ENCODE measurements around the gene MRPL36. TPM values are rescaled to one million over a fixed set of nuclear protein-coding genes. Genes with fewer than 3 reads are reported as not detected.
A peak's percentile ranks its signal among the peaks of the same experiment; 100 is the strongest.

MRPL36 gene
- total RNA-seq, 2 experiments from 2014 or later, result 51.4 to 64.9 TPM

DNA sequence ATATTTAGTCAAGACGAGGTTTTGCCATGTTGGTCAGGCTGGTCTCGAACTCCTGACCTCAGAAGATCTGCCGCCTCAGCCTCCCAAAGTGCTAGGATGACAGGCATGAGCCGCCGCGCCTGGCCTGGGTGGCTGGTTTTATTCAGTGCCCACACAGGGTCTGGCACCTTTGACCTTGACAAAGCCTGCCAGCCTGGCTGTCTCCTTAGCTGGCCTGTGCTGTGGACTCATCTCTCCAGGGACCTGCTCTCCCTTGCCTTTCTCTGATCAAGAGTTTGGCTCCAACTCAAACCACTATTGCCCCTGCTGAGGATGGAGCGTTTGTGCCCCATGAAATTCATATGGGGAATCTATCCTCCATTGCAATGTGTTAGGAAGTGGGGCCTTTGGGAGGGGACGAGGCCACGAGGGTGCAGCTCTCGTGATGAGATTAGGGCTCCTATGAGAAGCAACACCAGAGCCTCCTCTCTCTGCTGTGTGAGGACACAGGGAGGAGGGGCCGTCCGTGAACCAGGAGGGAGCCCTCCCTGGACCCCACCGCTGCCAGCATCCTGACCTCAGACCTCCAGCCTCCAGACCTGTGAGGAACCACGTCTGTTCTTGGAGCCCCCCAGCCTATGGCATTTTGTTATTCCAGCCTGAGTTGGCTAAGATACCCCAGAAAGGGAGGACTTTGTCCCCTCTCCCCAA, 45.0 kb downstream of the MRPL36 start:
- CTCF ChIA-PET, result interaction anchor here (1.0 to 1.5 kb wide), 2 partner anchors 9 to 17 kb away, joined by 3 read pairs; no protein-coding TSS in a partner anchor

GRCh38 chr5:1753490-1753889, 46.1 kb downstream of the MRPL36 start:
- Mint-ChIP-seq H3K4me3 (no peak overlapping the region), H3K36me3 (ENCODE audit: low read depth) (no peaks in the 10 kb centered on the region), H3K4me1 (no peaks in the 10 kb centered on the region), H3K27me3 (peaks cover 2% of the 10 kb centered on the region), H3K9me3 (ENCODE audit: low read depth) (no peaks in the 10 kb centered on the region), H3K27ac (no peak overlapping the region)
- ATAC-seq (no peak), DNase-seq (no peak)
- intact Hi-C loops (cut with DNase I, micrococcal nuclease), result no loop called here
- ChIA-PET POLR2A (no interaction called here), CTCF (no interaction called here)

More for the DNA sequence above, 45.0 kb downstream of the MRPL36 start:
- DNase-seq, result peak; percentile 1
- H3K27ac Mint-ChIP-seq, result no peak overlapping the region
- H3K27me3 Mint-ChIP-seq, result peaks cover 2% of the 10 kb centered on the region
- no peak for ATAC-seq
- H3K4me1 Mint-ChIP-seq, result no peaks in the 10 kb centered on the region
- POLR2A ChIA-PET, result interaction anchor here (0.6 kb wide), 1 partner anchor 374 kb away, joined by 5 read pairs; no protein-coding TSS in a partner anchor
- intact Hi-C loops (cut with DNase I, micrococcal nuclease), result no loop called here
- no peaks in the 10 kb centered on the region for H3K9me3 Mint-ChIP-seq (ENCODE audit: low read depth)
- H3K36me3 Mint-ChIP-seq (ENCODE audit: low read depth), result no peaks in the 10 kb centered on the region
- no peak overlapping the region for H3K4me3 Mint-ChIP-seq

- ATAC-seq, result no peak
These were observed 46.8 kb downstream of the MRPL36 start for GRCh38 chr5:1752881-1753280.

GRCh38 chr5:1751864-1752822, 47.5 kb downstream of the MRPL36 start:
- no peak for DNase-seq
- ChIA-PET CTCF (no interaction called here), POLR2A (interaction anchor here (0.6 kb wide), 1 partner anchor 45 kb away, joined by 3 read pairs; no protein-coding TSS in a partner anchor)
- Mint-ChIP-seq H3K36me3 (ENCODE audit: low read depth) (no peaks in the 10 kb centered on the region), H3K4me3 (no peak overlapping the region), H3K27ac (no peak overlapping the region), H3K27me3 (peaks cover 2% of the 10 kb centered on the region), H3K4me1 (no peaks in the 10 kb centered on the region), H3K9me3 (ENCODE audit: low read depth) (no peaks in the 10 kb centered on the region)
- ATAC-seq, result no peak
- intact Hi-C loops (cut with DNase I, micrococcal nuclease), result no loop called here

More at GRCh38 chr5:1752881-1753280, 46.8 kb downstream of the MRPL36 start:
- peaks cover 2% of the 10 kb centered on the region for H3K27me3 Mint-ChIP-seq
- H3K36me3 Mint-ChIP-seq (ENCODE audit: low read depth), result no peaks in the 10 kb centered on the region
- no peak overlapping the region for H3K27ac Mint-ChIP-seq
- DNase-seq, result no peak
- H3K4me3 Mint-ChIP-seq, result no peak overlapping the region
- POLR2A ChIA-PET, result no interaction called here
- no peaks in the 10 kb centered on the region for H3K9me3 Mint-ChIP-seq (ENCODE audit: low read depth)
- CTCF ChIA-PET, result no interaction called here
- H3K4me1 Mint-ChIP-seq, result no peaks in the 10 kb centered on the region
- intact Hi-C loops (cut with DNase I, micrococcal nuclease), result no loop called here

GRCh38 chr5:1751026-1751863, 48.4 kb downstream of the MRPL36 start:
- peak; percentile 3 for DNase-seq
- H3K4me1 Mint-ChIP-seq, result no peaks in the 10 kb centered on the region
- intact Hi-C loops (cut with DNase I, micrococcal nuclease), result no loop called here
- H3K4me3 Mint-ChIP-seq, result no peak overlapping the region
- no peak overlapping the region for H3K27ac Mint-ChIP-seq
- H3K9me3 Mint-ChIP-seq (ENCODE audit: low read depth), result no peaks in the 10 kb centered on the region
- ChIA-PET POLR2A (no interaction called here), CTCF (no interaction called here)
- H3K36me3 Mint-ChIP-seq (ENCODE audit: low read depth), result no peaks in the 10 kb centered on the region
- H3K27me3 Mint-ChIP-seq, result peaks cover 2% of the 10 kb centered on the region
- no peak for ATAC-seq

DNA sequence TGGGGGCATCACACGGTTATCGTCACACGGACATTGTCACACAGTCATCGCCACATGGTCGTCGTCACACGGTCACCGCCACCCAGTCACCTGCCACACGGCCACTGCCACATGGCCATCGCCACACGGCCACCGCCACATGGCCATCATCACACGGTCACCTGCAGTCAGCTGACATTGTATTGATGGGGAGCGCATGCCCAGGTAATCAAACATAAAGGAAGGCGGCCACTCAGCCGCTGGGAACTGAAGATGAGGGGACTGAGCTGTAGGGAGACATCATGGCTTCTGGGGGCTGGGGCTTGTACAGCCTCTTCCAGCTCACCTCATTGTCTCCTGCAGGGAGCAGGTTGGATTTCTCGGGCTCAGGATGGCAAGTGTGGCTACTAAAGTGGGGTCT, 49.2 kb downstream of the MRPL36 start:
- Mint-ChIP-seq H3K27me3 (peaks cover 2% of the 10 kb centered on the region), H3K4me1 (no peaks in the 10 kb centered on the region), H3K4me3 (no peak overlapping the region), H3K27ac (no peak overlapping the region), H3K36me3 (ENCODE audit: low read depth) (no peaks in the 10 kb centered on the region), H3K9me3 (ENCODE audit: low read depth) (no peaks in the 10 kb centered on the region)
- intact Hi-C loops (cut with DNase I, micrococcal nuclease), result no loop called here
- POLR2A ChIA-PET, result no interaction called here
- ATAC-seq (no peak), DNase-seq (no peak)
- CTCF ChIA-PET, result no interaction called here

DNA sequence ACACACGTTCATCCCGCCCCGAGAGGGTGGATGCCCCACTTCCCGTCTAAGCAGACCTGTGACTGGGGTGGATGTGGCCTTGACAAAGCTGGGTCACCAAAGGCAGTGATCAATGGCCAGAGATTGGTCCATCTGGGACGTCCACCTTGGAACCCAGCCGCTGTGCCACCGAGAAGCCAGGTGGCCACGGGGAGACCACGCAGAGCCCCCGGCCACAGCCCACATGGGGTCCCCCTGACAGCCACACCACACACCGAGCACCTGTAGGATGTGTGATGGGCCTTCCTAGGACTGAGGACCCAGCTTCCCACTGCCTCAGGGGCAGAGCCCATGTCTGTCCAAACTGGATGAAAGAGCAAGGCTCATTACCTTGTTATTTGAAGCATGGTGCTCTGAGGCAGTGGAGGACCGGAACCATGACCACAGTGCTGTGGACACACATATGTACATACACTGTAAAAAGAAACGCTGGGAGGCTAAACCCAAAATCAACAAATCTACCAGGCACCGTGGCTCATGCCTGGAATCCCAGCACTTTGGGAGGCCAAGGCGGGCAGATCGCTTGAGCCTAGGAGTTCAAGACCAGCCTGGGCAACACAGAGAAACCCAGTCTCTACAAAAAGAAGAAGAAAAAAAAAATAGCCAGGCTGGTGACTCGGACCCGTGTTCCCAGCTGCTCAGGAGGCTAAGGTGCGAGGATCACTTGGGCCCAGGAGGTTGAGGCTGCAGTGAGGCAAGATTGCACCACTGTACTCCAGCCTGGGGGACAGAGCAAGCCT, 50.1 kb downstream of the MRPL36 start:
- ATAC-seq, result no peak
- Mint-ChIP-seq H3K27ac (no peak overlapping the region), H3K4me3 (no peak overlapping the region), H3K4me1 (no peaks in the 10 kb centered on the region), H3K36me3 (ENCODE audit: low read depth) (no peaks in the 10 kb centered on the region), H3K9me3 (ENCODE audit: low read depth) (no peaks in the 10 kb centered on the region), H3K27me3 (peaks cover 2% of the 10 kb centered on the region)
- intact Hi-C loops (cut with DNase I, micrococcal nuclease), result no loop called here
- POLR2A ChIA-PET, result no interaction called here
- no peak for DNase-seq
- CTCF ChIA-PET, result no interaction called here

DNA sequence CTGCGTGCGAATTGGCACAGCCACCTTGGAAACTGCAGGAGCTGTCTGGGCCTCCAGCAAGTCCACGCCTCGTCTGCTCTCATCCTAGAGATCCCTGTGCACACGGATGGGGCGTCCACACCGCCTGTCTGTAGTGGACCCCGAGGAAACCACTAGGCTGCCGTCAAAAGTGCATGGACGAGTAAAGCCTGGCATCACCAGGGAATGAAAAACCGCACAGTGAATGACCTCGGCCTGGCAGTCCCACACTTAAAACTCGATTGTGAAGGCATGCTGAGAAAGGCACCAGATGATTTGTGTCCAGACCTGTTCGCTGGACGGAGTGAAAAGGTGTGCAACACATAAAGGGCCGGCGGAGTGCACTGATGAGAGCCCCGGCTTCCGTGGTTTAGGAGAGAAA, 50.8 kb downstream of the MRPL36 start:
- ATAC-seq (no peak), DNase-seq (peak; percentile 1)
- no peaks in the 10 kb centered on the region for H3K36me3 Mint-ChIP-seq (ENCODE audit: low read depth)
- H3K27me3 Mint-ChIP-seq, result peaks cover 6% of the 10 kb centered on the region
- H3K4me3 Mint-ChIP-seq, result no peak overlapping the region
- intact Hi-C loops (cut with DNase I, micrococcal nuclease), result no loop called here
- ChIA-PET POLR2A (no interaction called here), CTCF (no interaction called here)
- H3K9me3 Mint-ChIP-seq (ENCODE audit: low read depth), result no peaks in the 10 kb centered on the region
- no peak overlapping the region for H3K27ac Mint-ChIP-seq
- H3K4me1 Mint-ChIP-seq, result no peaks in the 10 kb centered on the region

Other genes starting within 250 kb of the MRPL36 start
- gene NDUFS6, start 1.6 kb upstream of the MRPL36 start, total RNA-seq, result 10 to 100 TPM; 18.8 to 37.1 TPM
- not detected for gene IRX4, start 83.1 kb upstream of the MRPL36 start, total RNA-seq

Data from activated CD4-positive, alpha-beta T cell treated with anti-CD3 and anti-CD28 coated beads for 36 hours (primary cell).